Ascending aorta (tissue), 2 donors: Measurements from ENCODE around the gene TCF3. TPM values are rescaled to one million over a fixed set of nuclear protein-coding genes. Genes with fewer than 3 reads are reported as not detected.

Source experiments
- DNase-seq, 2 donors: peaks; one replicate each; pipeline ENCODE4 v3.0.0-alpha.2; 2019; ENCODE audit warnings: low spot score in 2 of 2
- H3K27ac ChIP-seq, 2 donors: fragments of 200-600 bp; sonication (generic); one replicate each; pipeline ENCODE4 v1.5.1; 2016 to 2017; ENCODE audit warnings: mild to moderate bottlenecking in 1 of 2
- H3K27me3 ChIP-seq: fragments of 200-600 bp; sonication (generic); one replicate; pipeline ENCODE4 v1.5.1; 2017
- H3K36me3 ChIP-seq, 2 donors: fragments of 200-600 bp; sonication (generic); one replicate each; pipeline ENCODE4 v1.5.1; 2016
- H3K4me1 ChIP-seq, 2 donors: fragments of 200-600 bp; sonication (generic); one replicate each; pipeline ENCODE4 v1.5.1; 2016 to 2017; ENCODE audit warnings: mild to moderate bottlenecking in 1 of 2
- H3K4me3 ChIP-seq, 2 donors: fragments of 200-600 bp; sonication (generic); one replicate each; pipeline ENCODE4 v1.5.1; 2016 to 2017; ENCODE audit warnings: mild to moderate bottlenecking in 1 of 2
- H3K9me3 ChIP-seq, 2 donors: fragments of 200-600 bp; sonication (generic); one replicate each; pipeline ENCODE4 v1.5.1; 2016
- CTCF ChIP-seq, 3 experiments: fragments of 200-600 bp in 2 of 3; fragments of 450-650 bp in 1 of 3; sonication (generic) in 2 of 3; IDR thresholded peaks; one replicate each; pipeline ENCODE4 v1.5.1; 2016 to 2019; ENCODE audit warnings: antibody characterized with exemption in 3 of 3, mild to moderate bottlenecking in 1 of 3, moderate library complexity in 1 of 3
- intact Hi-C: fragments of 100-400 bp; cut with DNase I; formaldehyde crosslinking; loops from one replicate; pipeline ENCODE4 v1.15.1; 2023
- total RNA-seq: library from RNA; depleted of rRNA; stranded (reverse); fragments of >200 nt; gene quantifications from one replicate; pipeline ENCODE4 v1.1.0, GENCODE V29; 2016

The TCF3 gene
- total RNA-seq, 1 donor from 2014 or later = 209 TPM

DNA sequence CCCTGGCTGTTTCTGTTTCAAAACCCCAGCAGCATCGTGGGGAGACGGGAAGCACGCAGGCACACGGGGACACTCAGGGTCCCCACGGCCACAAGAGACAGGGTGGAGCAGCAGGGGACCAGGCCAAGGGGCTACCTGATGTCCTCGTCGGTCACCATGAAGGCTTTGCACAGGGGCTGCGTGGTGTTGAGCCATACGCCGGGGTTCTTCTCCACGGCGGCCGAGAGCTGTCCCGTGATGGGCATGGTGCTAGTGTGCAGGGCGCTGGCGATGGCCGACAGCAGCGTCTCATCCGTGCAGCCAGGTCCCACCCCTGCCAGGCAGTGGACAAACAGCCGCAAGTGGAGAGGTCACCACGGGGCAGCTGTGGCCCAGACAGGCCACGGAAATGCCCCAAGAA, 71.5 kb downstream of the TCF3 start:
- intact Hi-C loops = no loop called here
- Histone ChIP-seq H3K9me3 (no peaks in the 10 kb centered on the region), H3K27ac (no peak overlapping the region)

DNA sequence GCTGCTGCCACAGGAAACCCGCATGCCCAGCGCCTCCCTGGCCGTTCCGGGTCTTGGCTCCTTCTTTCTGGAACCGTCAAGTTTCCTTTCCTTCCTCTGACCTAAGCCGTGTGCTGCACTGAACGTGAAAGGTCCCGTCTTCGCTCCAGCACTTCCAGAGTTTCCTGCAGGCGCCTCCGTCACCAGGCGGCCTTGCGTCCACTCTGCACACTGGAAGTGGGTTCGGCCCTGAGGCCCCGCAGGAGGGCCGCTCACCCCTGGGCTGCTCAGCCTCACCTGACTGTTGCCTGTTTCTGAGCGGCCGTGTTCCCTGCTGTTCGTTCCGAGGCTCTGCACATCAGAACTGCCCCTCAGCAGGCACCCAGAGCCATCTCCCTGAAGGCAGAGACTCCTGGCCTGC, 72.0 kb downstream of the TCF3 start:
- Histone ChIP-seq H3K36me3 (peaks cover 63 to 74% of the 10 kb centered on the region in 2 donors), H3K9me3 (no peaks in the 10 kb centered on the region), H3K27me3 (no peaks in the 10 kb centered on the region), H3K4me3 (no peak overlapping the region), H3K27ac (no peak overlapping the region), H3K4me1 (no peaks in the 10 kb centered on the region)
- intact Hi-C loops = no loop called here
- no peak for TF ChIP-seq CTCF (IDR thresholded peaks at IDR 0.05)
- no peak for DNase-seq

More for the DNA sequence above, 71.5 kb downstream of the TCF3 start:
- no peak for DNase-seq
- no peak for TF ChIP-seq CTCF (IDR thresholded peaks at IDR 0.05)
- no peaks in the 10 kb centered on the region for H3K27me3 ChIP-seq
- H3K36me3 ChIP-seq = peaks cover 63 to 74% of the 10 kb centered on the region in 2 donors
- H3K4me3 ChIP-seq = no peak overlapping the region
- H3K4me1 ChIP-seq = no peaks in the 10 kb centered on the region

DNA sequence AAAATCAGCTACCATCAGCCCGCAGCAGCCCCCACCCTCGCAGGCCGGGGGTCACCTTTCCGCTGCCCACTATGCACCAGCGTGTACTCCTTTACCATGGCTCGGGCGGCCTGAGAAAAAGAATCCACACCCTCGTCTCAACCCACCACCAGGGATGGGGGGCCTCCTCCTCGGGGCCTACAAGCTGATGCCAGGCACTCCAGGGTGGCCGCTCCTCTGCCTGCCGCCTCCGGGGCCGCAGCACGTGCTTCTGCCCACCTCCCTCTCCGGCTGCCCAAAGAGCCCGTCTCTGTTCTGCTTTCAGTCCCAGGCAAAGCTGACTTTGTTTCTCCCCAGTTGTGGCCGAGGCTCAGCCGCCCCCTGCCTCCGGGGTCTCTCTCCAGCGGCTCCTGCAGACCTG, 73.2 kb downstream of the TCF3 start:
- no peak for DNase-seq
- no peaks in the 10 kb centered on the region for H3K27me3 ChIP-seq
- no peak overlapping the region for H3K4me3 ChIP-seq
- intact Hi-C loops = no loop called here
- H3K4me1 ChIP-seq = no peaks in the 10 kb centered on the region
- no peak overlapping the region for H3K27ac ChIP-seq
- H3K9me3 ChIP-seq = no peaks in the 10 kb centered on the region
- no peak for TF ChIP-seq CTCF (IDR thresholded peaks at IDR 0.05)
- peaks cover 55 to 71% of the 10 kb centered on the region in 2 donors for H3K36me3 ChIP-seq

- H3K9me3 ChIP-seq = no peaks in the 10 kb centered on the region
- TF ChIP-seq CTCF (IDR thresholded peaks at IDR 0.05) = no peak
- H3K27me3 ChIP-seq = no peaks in the 10 kb centered on the region
- no peaks in the 10 kb centered on the region for H3K4me1 ChIP-seq
- H3K4me3 ChIP-seq = no peak overlapping the region
- H3K36me3 ChIP-seq = peaks cover 46 to 59% of the 10 kb centered on the region in 2 donors
- DNase-seq = no peak
- H3K27ac ChIP-seq = no peak overlapping the region
- intact Hi-C loops = no loop called here
Measured at GRCh38 chr19:1577929-1578618, 74.3 kb downstream of the TCF3 start.

GRCh38 chr19:1577090-1577928, 75.1 kb downstream of the TCF3 start:
- Histone ChIP-seq H3K9me3 (no peaks in the 10 kb centered on the region), H3K27ac (no peak overlapping the region), H3K27me3 (no peaks in the 10 kb centered on the region), H3K36me3 (peaks cover 38 to 51% of the 10 kb centered on the region in 2 donors), H3K4me3 (no peak overlapping the region), H3K4me1 (no peaks in the 10 kb centered on the region)
- DNase-seq = no peak
- intact Hi-C loops = no loop called here
- TF ChIP-seq CTCF (IDR thresholded peaks at IDR 0.05) = no peak
